ENCODE measurements around the gene EMP3. TPM values are rescaled to one million over a fixed set of nuclear protein-coding genes. Genes with fewer than 3 reads are reported as not detected.

Gene EMP3
- 185 and 216 TPM in 2 replicates for total RNA-seq

GRCh38 chr19:48325265-48325910 lies at the start of gene EMP3:
Gene EMP3 (plus strand): TSS chr19:48325552. CDS start chr19:48326845, 1,293 bp downstream.
- peak; percentile 98 for DNase-seq (ENCODE audit: insufficient read length, low spot score, missing footprints)
- H3K79me2 ChIP-seq (ENCODE audit: insufficient read depth, low read length), result peaks cover 41% of the 10 kb centered on the region
- H3K4me1 ChIP-seq (ENCODE audit: insufficient read depth, low read length), result peaks cover 42% of the 10 kb centered on the region
- H3K27ac ChIP-seq (ENCODE audit: low read depth, low read length), result peak within 1 kb of the TSS; percentile 96
- H2AFZ ChIP-seq (ENCODE audit: low read length), result peak within 1 kb of the TSS; percentile 80
- H3K27me3 ChIP-seq (ENCODE audit: insufficient read depth, low read length), result no peaks in the 10 kb centered on the region
- H4K20me1 ChIP-seq (ENCODE audit: insufficient read depth, low read length), result peaks cover 26% of the 10 kb centered on the region
- H3K4me3 ChIP-seq (ENCODE audit: insufficient read depth, low read length), result peak within 1 kb of the TSS; percentile 93
- peak within 1 kb of the TSS; percentile 98 for H3K4me2 ChIP-seq (ENCODE audit: insufficient read depth, low read length)
- H3K9me3 ChIP-seq (ENCODE audit: low read depth, low read length), result no peaks in the 10 kb centered on the region
- TF ChIP-seq, protein P1, sequence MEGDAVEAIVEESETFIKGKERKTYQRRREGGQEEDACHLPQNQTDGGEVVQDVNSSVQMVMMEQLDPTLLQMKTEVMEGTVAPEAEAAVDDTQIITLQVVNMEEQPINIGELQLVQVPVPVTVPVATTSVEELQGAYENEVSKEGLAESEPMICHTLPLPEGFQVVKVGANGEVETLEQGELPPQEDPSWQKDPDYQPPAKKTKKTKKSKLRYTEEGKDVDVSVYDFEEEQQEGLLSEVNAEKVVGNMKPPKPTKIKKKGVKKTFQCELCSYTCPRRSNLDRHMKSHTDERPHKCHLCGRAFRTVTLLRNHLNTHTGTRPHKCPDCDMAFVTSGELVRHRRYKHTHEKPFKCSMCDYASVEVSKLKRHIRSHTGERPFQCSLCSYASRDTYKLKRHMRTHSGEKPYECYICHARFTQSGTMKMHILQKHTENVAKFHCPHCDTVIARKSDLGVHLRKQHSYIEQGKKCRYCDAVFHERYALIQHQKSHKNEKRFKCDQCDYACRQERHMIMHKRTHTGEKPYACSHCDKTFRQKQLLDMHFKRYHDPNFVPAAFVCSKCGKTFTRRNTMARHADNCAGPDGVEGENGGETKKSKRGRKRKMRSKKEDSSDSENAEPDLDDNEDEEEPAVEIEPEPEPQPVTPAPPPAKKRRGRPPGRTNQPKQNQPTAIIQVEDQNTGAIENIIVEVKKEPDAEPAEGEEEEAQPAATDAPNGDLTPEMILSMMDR (IDR thresholded peaks at IDR 0.05; ENCODE audit: extremely low read depth, low read depth, low read length), result no peak
- H3K36me3 ChIP-seq (ENCODE audit: insufficient read depth, low read length), result peaks cover 29% of the 10 kb centered on the region

DNA sequence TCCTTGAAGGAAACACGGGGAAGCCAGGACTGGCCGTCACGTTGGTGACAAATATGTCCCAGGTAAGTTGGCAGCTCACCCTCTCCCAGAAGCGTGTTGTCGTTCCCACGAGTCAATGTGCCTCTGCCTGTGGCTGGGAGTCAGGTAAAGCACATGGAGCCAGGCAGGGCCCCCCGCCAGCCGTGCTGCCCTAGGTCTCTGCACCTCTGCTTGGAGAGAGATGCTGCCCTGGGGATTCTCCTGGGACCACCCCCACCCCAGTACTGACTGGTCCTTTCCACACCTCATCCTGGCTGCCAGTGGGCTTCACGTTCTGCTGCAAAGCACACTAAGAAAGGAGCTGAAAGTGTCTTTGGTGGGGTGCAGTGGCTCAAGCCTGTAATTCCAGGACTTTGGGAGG lies 45.6 kb upstream of the EMP3 start:
- DNase-seq (ENCODE audit: insufficient read length, low spot score, missing footprints), result no peak
- H3K27me3 ChIP-seq (ENCODE audit: insufficient read depth, low read length), result no peaks in the 10 kb centered on the region
- peaks cover 4% of the 10 kb centered on the region for H3K9me3 ChIP-seq (ENCODE audit: low read depth, low read length)
- no peak overlapping the region for H3K4me3 ChIP-seq (ENCODE audit: insufficient read depth, low read length)
- H3K36me3 ChIP-seq (ENCODE audit: insufficient read depth, low read length), result no peaks in the 10 kb centered on the region
- no peak overlapping the region for H3K27ac ChIP-seq (ENCODE audit: low read depth, low read length)
- TF ChIP-seq, protein P1 (IDR thresholded peaks at IDR 0.05; ENCODE audit: extremely low read depth, low read depth, low read length), result no peak
- no peaks in the 10 kb centered on the region for H4K20me1 ChIP-seq (ENCODE audit: insufficient read depth, low read length)
- peaks cover 6% of the 10 kb centered on the region for H3K4me1 ChIP-seq (ENCODE audit: insufficient read depth, low read length)
- H3K4me2 ChIP-seq (ENCODE audit: insufficient read depth, low read length), result no peak overlapping the region
- H3K79me2 ChIP-seq (ENCODE audit: insufficient read depth, low read length), result no peaks in the 10 kb centered on the region
- no peak overlapping the region for H2AFZ ChIP-seq (ENCODE audit: low read length)

GRCh38 chr19:48283908-48284307 lies 41.4 kb upstream of the EMP3 start:
- no peaks in the 10 kb centered on the region for H3K36me3 ChIP-seq (ENCODE audit: insufficient read depth, low read length)
- no peaks in the 10 kb centered on the region for H4K20me1 ChIP-seq (ENCODE audit: insufficient read depth, low read length)
- H3K27me3 ChIP-seq (ENCODE audit: insufficient read depth, low read length), result no peaks in the 10 kb centered on the region
- no peak overlapping the region for H3K4me3 ChIP-seq (ENCODE audit: insufficient read depth, low read length)
- H3K27ac ChIP-seq (ENCODE audit: low read depth, low read length), result peak overlapping the region; percentile 93
- H2AFZ ChIP-seq (ENCODE audit: low read length), result no peak overlapping the region
- H3K4me1 ChIP-seq (ENCODE audit: insufficient read depth, low read length), result peaks cover 9% of the 10 kb centered on the region
- H3K9me3 ChIP-seq (ENCODE audit: low read depth, low read length), result peaks cover 10% of the 10 kb centered on the region
- DNase-seq (ENCODE audit: insufficient read length, low spot score, missing footprints), result peak; percentile 86
- TF ChIP-seq, protein P1 (IDR thresholded peaks at IDR 0.05; ENCODE audit: extremely low read depth, low read depth, low read length), result no peak
- H3K79me2 ChIP-seq (ENCODE audit: insufficient read depth, low read length), result no peaks in the 10 kb centered on the region
- H3K4me2 ChIP-seq (ENCODE audit: insufficient read depth, low read length), result peak overlapping the region; percentile 36

- no peaks in the 10 kb centered on the region for H3K36me3 ChIP-seq (ENCODE audit: insufficient read depth, low read length)
- H3K4me1 ChIP-seq (ENCODE audit: insufficient read depth, low read length), result peaks cover 9% of the 10 kb centered on the region
- TF ChIP-seq, protein P1 (IDR thresholded peaks at IDR 0.05; ENCODE audit: extremely low read depth, low read depth, low read length), result no peak
- no peak overlapping the region for H2AFZ ChIP-seq (ENCODE audit: low read length)
- no peak for DNase-seq (ENCODE audit: insufficient read length, low spot score, missing footprints)
- H3K4me2 ChIP-seq (ENCODE audit: insufficient read depth, low read length), result no peak overlapping the region
- no peaks in the 10 kb centered on the region for H3K79me2 ChIP-seq (ENCODE audit: insufficient read depth, low read length)
- peak overlapping the region; percentile 93 for H3K27ac ChIP-seq (ENCODE audit: low read depth, low read length)
- peaks cover 10% of the 10 kb centered on the region for H3K9me3 ChIP-seq (ENCODE audit: low read depth, low read length)
- no peaks in the 10 kb centered on the region for H4K20me1 ChIP-seq (ENCODE audit: insufficient read depth, low read length)
- H3K27me3 ChIP-seq (ENCODE audit: insufficient read depth, low read length), result no peaks in the 10 kb centered on the region
- H3K4me3 ChIP-seq (ENCODE audit: insufficient read depth, low read length), result no peak overlapping the region
These were observed 40.5 kb upstream of the EMP3 start for GRCh38 chr19:48284896-48285295.
